ENCODE measurements around the gene SYK.

Gene SYK

GRCh38 chr9:90847971-90848370, 46.4 kb downstream of the SYK start:
- DNase-seq, result no peak

- no peak for DNase-seq
Observed at GRCh38 chr9:90848866-90849265, 47.2 kb downstream of the SYK start.

GRCh38 chr9:90851444-90851843, 49.8 kb downstream of the SYK start:
- no peak for DNase-seq

- no peak for DNase-seq
Observed at GRCh38 chr9:90853945-90854344, 52.3 kb downstream of the SYK start.

GRCh38 chr9:90854637-90855175, 53.1 kb downstream of the SYK start:
- no peak for DNase-seq

GRCh38 chr9:90855208-90855902, 53.7 kb downstream of the SYK start:
- no peak for DNase-seq

- DNase-seq, result no peak
Observed at GRCh38 chr9:90857091-90857490, 55.5 kb downstream of the SYK start.

- DNase-seq, result no peak
Observed at GRCh38 chr9:90857855-90858254, 56.2 kb downstream of the SYK start.

- no peak for DNase-seq
Observed at GRCh38 chr9:90858457-90858901, 56.9 kb downstream of the SYK start.

GRCh38 chr9:90860382-90860781, 58.8 kb downstream of the SYK start:
- DNase-seq, result no peak

GRCh38 chr9:90860826-90861225, 59.2 kb downstream of the SYK start:
- DNase-seq, result no peak

GRCh38 chr9:90861380-90861779, 59.8 kb downstream of the SYK start:
- no peak for DNase-seq

- no peak for DNase-seq
Observed at GRCh38 chr9:90861826-90862740, 60.5 kb downstream of the SYK start.

- no peak for DNase-seq
Observed at GRCh38 chr9:90864779-90865178, 63.2 kb downstream of the SYK start.

- DNase-seq, result no peak
Observed at GRCh38 chr9:90867101-90867500, 65.5 kb downstream of the SYK start.

- DNase-seq, result no peak
Observed at GRCh38 chr9:90868555-90868954, 66.9 kb downstream of the SYK start.

GRCh38 chr9:90869361-90869760, 67.7 kb downstream of the SYK start:
- DNase-seq, result no peak

GRCh38 chr9:90870621-90871326, 69.2 kb downstream of the SYK start:
- peak in 8 of 51 donors; percentile 0 to 37 (median 7) for DNase-seq

- no peak for DNase-seq
Observed at GRCh38 chr9:90871327-90871935, 69.8 kb downstream of the SYK start.

GRCh38 chr9:90872835-90873294, 71.2 kb downstream of the SYK start:
- no peak for DNase-seq

- DNase-seq, result no peak
Observed at GRCh38 chr9:90873422-90873821, 71.8 kb downstream of the SYK start.
